GM18907 (cell line): ENCODE measurements around the gene INHBC.
"Not testable (repeated sequence)": the region's sequence is repeated elsewhere in the genome, so short reads cannot be mapped to it uniquely, and the experiment has no call there.

Experiments used
- ATAC-seq: cut with Tn5 transposase; IDR thresholded peaks from one replicate; pipeline ENCODE4 v1.9.1; 2021; ENCODE audit warnings: mild to moderate bottlenecking, moderate library complexity; ENCODE audit not compliant: unreplicated experiment

INHBC gene

GRCh38 chr12:57434517-57435223 lies at the start of gene INHBC:
INHBC (plus strand) TSS chr12:57434784; CDS start chr12:57434887, 103 bp downstream.
- ATAC-seq, result no peak

- no peak for ATAC-seq
Measured at GRCh38 chr12:57385586-57385985, 49.0 kb upstream of the INHBC start.

GRCh38 chr12:57386187-57386720 lies 48.3 kb upstream of the INHBC start:
- ATAC-seq, result no peak

GRCh38 chr12:57388425-57388824 lies 46.2 kb upstream of the INHBC start:
- no peak for ATAC-seq

- ATAC-seq, result no peak
Measured at GRCh38 chr12:57389033-57389432, 45.6 kb upstream of the INHBC start.

GRCh38 chr12:57390174-57390573 lies 44.4 kb upstream of the INHBC start:
- no peak for ATAC-seq

- ATAC-seq, result no peak
Measured at GRCh38 chr12:57395121-57395520, 39.5 kb upstream of the INHBC start.

GRCh38 chr12:57397441-57397840 lies 37.1 kb upstream of the INHBC start:
- ATAC-seq, result no peak

- ATAC-seq, result not testable (repeated sequence)
Measured at GRCh38 chr12:57399718-57400463, 34.7 kb upstream of the INHBC start.

GRCh38 chr12:57401165-57401564 lies 33.4 kb upstream of the INHBC start:
- no peak for ATAC-seq

GRCh38 chr12:57402156-57402555 lies 32.4 kb upstream of the INHBC start:
- ATAC-seq, result not testable (repeated sequence)

GRCh38 chr12:57404966-57405640 lies 29.5 kb upstream of the INHBC start:
- no peak for ATAC-seq

- no peak for ATAC-seq
Measured at GRCh38 chr12:57410534-57410933, 24.1 kb upstream of the INHBC start.

- not testable (repeated sequence) for ATAC-seq
Measured at GRCh38 chr12:57414160-57414559, 20.4 kb upstream of the INHBC start.

GRCh38 chr12:57415088-57415487 lies 19.5 kb upstream of the INHBC start:
- ATAC-seq, result no peak

GRCh38 chr12:57416039-57416996 lies 18.3 kb upstream of the INHBC start:
- ATAC-seq, result no peak

- ATAC-seq, result no peak
Measured at GRCh38 chr12:57418255-57418654, 16.3 kb upstream of the INHBC start.

GRCh38 chr12:57419495-57419894 lies 15.1 kb upstream of the INHBC start:
- ATAC-seq, result no peak

GRCh38 chr12:57420482-57420881 lies 14.1 kb upstream of the INHBC start:
- ATAC-seq, result no peak

GRCh38 chr12:57426948-57427347 lies 7.6 kb upstream of the INHBC start:
- not testable (repeated sequence) for ATAC-seq
